ENCODE results near the gene CDH13.

- TF ChIP-seq MAX (IDR thresholded peaks at IDR 0.05; ENCODE audit: insufficient read depth, insufficient read length) (no peak), FOS (IDR thresholded peaks at IDR 0.05; ENCODE audit: borderline replicate concordance, insufficient read depth, low read length) (no peak), CTCF (IDR thresholded peaks at IDR 0.05; ENCODE audit: extremely low read depth in 1 of 2, insufficient read depth in 1 of 2, low read depth in 1 of 2, low read length in 2 of 2) (no peak), POLR2A (IDR thresholded peaks at IDR 0.05; ENCODE audit: low read depth, low read length) (no peak), EZH2 (IDR thresholded peaks at IDR 0.05; ENCODE audit: borderline replicate concordance, low read depth, low read length, severe bottlenecking) (no peak), POLR2AphosphoS5 (IDR thresholded peaks at IDR 0.05; ENCODE audit: insufficient read depth, low read depth, low read length) (no peak), JUN (IDR thresholded peaks at IDR 0.05; ENCODE audit: borderline replicate concordance, insufficient read depth, insufficient read length, low read depth) (no peak), GATA2 (IDR thresholded peaks at IDR 0.05; ENCODE audit: insufficient read depth, insufficient read length, low read depth, low read length) (no peak), MYC (IDR thresholded peaks at IDR 0.05; ENCODE audit: low read depth, low read length) (no peak)
Observed at GRCh38 chr16:83481589-83481988, 854.8 kb downstream of the CDH13 start.

Data from endothelial cell of umbilical vein (primary cell).